ENCODE measurements around the gene MYOM1. TPM values are rescaled to one million over a fixed set of nuclear protein-coding genes. Genes with fewer than 3 reads are reported as not detected.

MYOM1 gene
- total and polyA plus RNA-seq, 7 donors: 3.3 to 37.7 (median 17.3) TPM

DNA sequence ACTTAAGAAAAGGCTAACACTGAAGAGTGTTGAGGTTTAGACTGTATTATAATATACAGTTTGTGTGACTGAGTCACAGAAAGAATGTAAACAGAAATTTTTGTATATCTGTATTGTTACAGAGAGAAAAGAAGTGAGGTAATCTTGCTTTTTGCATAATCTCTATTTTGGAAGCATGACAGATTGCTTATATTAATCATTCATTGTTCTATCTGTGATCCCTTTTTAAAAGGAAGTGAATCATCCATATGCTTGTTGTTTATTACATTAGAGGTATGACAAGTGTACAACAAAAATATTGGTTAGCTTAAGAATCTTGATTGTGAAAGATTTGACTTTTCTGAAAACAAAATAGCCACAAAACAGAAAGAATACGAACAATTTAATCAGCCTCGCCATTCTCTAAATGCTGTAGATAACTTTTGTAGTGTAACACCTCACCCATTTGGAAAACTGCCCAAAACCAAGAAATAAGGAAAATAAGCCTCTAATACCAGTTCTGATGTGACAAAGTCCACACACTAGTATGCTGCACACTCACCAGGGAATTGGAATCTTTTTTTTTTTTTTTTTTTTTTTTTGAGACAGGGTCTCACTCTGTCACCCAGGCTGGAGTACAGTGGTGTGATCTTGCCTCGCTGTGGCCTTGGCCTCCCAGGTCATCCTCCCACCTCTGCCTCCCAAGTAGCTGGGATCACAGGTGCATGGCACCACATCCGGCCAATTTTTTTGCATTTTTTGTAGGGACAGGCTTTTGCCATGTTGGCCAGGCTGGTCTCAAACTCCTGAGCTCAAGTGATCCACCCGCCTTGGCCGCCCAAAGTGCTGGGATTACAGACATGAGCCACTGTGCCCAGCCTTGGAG, 115.3 kb downstream of the MYOM1 start:
- intact Hi-C loops (cut with DNase I): no loop called here

DNA sequence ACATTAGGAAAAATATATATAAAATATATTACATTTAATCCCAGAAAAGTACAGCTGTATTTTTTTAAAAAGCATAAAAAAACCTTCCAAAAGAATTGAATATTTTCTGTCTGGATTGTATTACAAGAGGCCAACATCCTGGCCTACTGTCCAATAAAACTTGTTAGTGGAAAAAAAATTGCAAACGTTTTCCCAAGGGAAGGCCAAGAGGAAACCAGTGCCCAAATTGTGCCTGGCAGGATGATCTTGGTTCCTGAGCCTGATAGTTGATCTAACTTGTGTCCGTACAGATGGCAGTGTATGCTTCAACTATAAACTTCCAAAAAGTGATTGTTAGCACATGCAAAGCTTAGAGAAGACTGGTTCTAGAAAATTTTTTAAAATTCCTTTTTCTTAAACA, 116.2 kb downstream of the MYOM1 start:
- WGBS, 2 donors: 53 to 59% methylated on average over 2 of the region's 2 CpGs
- DNase-seq: no peak

More for the DNA sequence above, 115.3 kb downstream of the MYOM1 start:
- Histone ChIP-seq H3K27me3 (no peaks in the 10 kb centered on the region), H3K9me3 (no peaks in the 10 kb centered on the region), H3K4me1 (peaks cover 0 to 17% (median 7%) of the 10 kb centered on the region in 4 donors), H3K27ac (no peak overlapping the region), H3K36me3 (peaks cover 0 to 26% (median 3%) of the 10 kb centered on the region in 4 donors), H3K4me3 (no peak overlapping the region)
- DNase-seq: no peak
- WGBS, 2 donors: 88 to 93% methylated on average over 6 of the region's 6 CpGs
- no peak for TF ChIP-seq POLR2AphosphoS5 (IDR thresholded peaks at IDR 0.05)
- TF ChIP-seq EP300 (IDR thresholded peaks at IDR 0.05): no peak
- TF ChIP-seq POLR2A (IDR thresholded peaks at IDR 0.05): no peak
- TF ChIP-seq, protein P1, sequence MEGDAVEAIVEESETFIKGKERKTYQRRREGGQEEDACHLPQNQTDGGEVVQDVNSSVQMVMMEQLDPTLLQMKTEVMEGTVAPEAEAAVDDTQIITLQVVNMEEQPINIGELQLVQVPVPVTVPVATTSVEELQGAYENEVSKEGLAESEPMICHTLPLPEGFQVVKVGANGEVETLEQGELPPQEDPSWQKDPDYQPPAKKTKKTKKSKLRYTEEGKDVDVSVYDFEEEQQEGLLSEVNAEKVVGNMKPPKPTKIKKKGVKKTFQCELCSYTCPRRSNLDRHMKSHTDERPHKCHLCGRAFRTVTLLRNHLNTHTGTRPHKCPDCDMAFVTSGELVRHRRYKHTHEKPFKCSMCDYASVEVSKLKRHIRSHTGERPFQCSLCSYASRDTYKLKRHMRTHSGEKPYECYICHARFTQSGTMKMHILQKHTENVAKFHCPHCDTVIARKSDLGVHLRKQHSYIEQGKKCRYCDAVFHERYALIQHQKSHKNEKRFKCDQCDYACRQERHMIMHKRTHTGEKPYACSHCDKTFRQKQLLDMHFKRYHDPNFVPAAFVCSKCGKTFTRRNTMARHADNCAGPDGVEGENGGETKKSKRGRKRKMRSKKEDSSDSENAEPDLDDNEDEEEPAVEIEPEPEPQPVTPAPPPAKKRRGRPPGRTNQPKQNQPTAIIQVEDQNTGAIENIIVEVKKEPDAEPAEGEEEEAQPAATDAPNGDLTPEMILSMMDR (IDR thresholded peaks at IDR 0.05): no peak

DNA sequence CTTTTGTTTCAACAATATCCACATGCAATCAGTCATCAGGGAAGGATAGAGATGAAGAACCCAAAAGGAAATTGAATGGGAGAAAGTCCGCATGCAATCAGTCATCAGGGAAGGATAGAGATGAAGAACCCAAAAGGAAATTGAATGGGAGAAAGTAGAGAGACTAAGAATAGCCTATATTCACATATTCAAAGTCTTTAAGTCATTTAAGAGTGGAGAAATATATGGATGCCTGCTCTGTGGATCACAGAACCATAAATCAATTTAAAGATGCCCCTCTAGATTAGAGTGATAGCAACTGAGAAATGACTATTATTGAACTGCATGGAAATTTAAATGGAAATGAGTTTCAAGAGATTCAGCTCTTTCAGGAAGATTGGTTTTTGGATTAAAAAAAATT, 116.8 kb downstream of the MYOM1 start:
- no peaks in the 10 kb centered on the region for H3K27me3 ChIP-seq
- H3K4me3 ChIP-seq: no peak overlapping the region
- H3K36me3 ChIP-seq: peaks cover 0 to 38% (median 3%) of the 10 kb centered on the region in 4 donors
- no peak overlapping the region for H3K27ac ChIP-seq
- TF ChIP-seq POLR2A (IDR thresholded peaks at IDR 0.05) (no peak), EP300 (IDR thresholded peaks at IDR 0.05) (no peak), POLR2AphosphoS5 (IDR thresholded peaks at IDR 0.05) (no peak)
- TF ChIP-seq, protein P1 (IDR thresholded peaks at IDR 0.05): no peak
- H3K4me1 ChIP-seq: peaks cover 0 to 17% (median 7%) of the 10 kb centered on the region in 4 donors
- no peaks in the 10 kb centered on the region for H3K9me3 ChIP-seq
- no peak for DNase-seq
- WGBS, 2 donors: 93 to 99% methylated on average over 1 of the region's 1 CpG
- intact Hi-C loops (cut with DNase I): no loop called here

More for the DNA sequence above, 116.2 kb downstream of the MYOM1 start:
- Histone ChIP-seq H3K27me3 (no peaks in the 10 kb centered on the region), H3K27ac (no peak overlapping the region), H3K9me3 (no peaks in the 10 kb centered on the region), H3K4me3 (no peak overlapping the region), H3K4me1 (peaks cover 0 to 17% (median 7%) of the 10 kb centered on the region in 4 donors), H3K36me3 (peaks cover 0 to 32% (median 3%) of the 10 kb centered on the region in 4 donors)
- intact Hi-C loops (cut with DNase I): no loop called here
- TF ChIP-seq EP300 (IDR thresholded peaks at IDR 0.05) (no peak), POLR2A (IDR thresholded peaks at IDR 0.05) (no peak), POLR2AphosphoS5 (IDR thresholded peaks at IDR 0.05) (no peak)
- TF ChIP-seq, protein P1 (IDR thresholded peaks at IDR 0.05): no peak

DNA sequence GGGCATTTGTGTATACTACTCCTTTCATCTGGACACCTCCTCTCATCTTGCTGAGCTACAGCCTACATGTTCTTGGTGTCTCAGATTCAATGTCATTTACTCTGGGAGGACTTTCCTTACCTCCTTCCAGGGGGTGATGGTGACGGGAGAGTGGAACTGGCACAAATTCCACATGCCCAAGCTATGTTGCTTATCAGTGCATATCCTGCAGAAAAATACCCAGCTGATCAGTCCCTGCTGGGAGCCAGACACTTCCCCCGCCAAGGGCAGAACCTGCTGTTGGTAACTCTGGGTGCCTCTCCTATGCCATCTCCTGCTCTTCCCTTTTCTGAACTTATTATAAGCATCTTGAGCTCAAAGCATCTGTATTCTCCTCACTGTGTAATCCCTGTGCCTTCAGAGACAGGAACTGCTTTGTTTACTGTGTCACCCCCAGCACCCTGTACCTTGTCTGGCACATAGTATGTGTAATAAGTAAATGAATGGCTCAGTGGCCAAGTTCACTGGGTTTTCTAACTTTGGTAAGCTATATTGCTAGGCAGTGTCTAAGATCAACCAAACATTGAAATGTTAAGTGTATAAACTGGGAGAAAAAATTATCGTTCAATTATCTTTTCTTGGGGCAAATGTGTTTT, 119.2 kb downstream of the MYOM1 start:
- WGBS, 2 donors: 90 to 97% methylated on average over 3 of the region's 3 CpGs

More for the DNA sequence above, 119.2 kb downstream of the MYOM1 start:
- Histone ChIP-seq H3K27me3 (no peaks in the 10 kb centered on the region), H3K27ac (no peak overlapping the region), H3K9me3 (no peaks in the 10 kb centered on the region), H3K4me3 (no peak overlapping the region), H3K36me3 (peaks cover 0 to 43% (median 3%) of the 10 kb centered on the region in 4 donors), H3K4me1 (peaks cover 0 to 17% (median 7%) of the 10 kb centered on the region in 4 donors)
- intact Hi-C loops (cut with DNase I): no loop called here
- TF ChIP-seq EP300 (IDR thresholded peaks at IDR 0.05) (no peak), POLR2AphosphoS5 (IDR thresholded peaks at IDR 0.05) (no peak), POLR2A (IDR thresholded peaks at IDR 0.05) (no peak)
- TF ChIP-seq, protein P1 (IDR thresholded peaks at IDR 0.05): no peak
- no peak for DNase-seq

All from sigmoid colon (tissue), 7 donors.